HepG2 (cell line): ENCODE measurements around the gene CDH22.

Experiments used
- ARNT ChIP-seq: fragments of 450-650 bp; IDR thresholded peaks from 2 replicates; pipeline ENCODE4 v1.6.1; 2017
- ETV6 ChIP-seq: sonication (generic); formaldehyde crosslinking; conservative IDR thresholded peaks from 2 replicates; pipeline ENCODE4 v1.4.0; 2020; ENCODE audit warnings: missing genetic modification reagents
- NFRKB ChIP-seq: fragments of 450-650 bp; IDR thresholded peaks from 2 replicates; pipeline ENCODE4 v1.6.1; 2017
- NFYB ChIP-seq: sonication (generic); formaldehyde crosslinking; IDR thresholded peaks from 2 replicates; pipeline ENCODE4 v1.4.0; 2020; ENCODE audit warnings: missing genetic modification reagents
- POLR2A ChIP-seq, 2 experiments: IDR thresholded peaks; 2 replicates each; pipeline ENCODE4 v1.6.1; 2011; ENCODE audit warnings: low read depth in 2 of 2, low read length in 2 of 2, mild to moderate bottlenecking in 1 of 2, moderate library complexity in 1 of 2; ENCODE audit not compliant: insufficient read depth in 1 of 2
- REPIN1 ChIP-seq: sonication (generic); formaldehyde crosslinking; IDR thresholded peaks from 2 replicates; pipeline ENCODE4 v1.8.0; 2022; ENCODE audit warnings: missing genetic modification reagents, low read depth, mild to moderate bottlenecking, borderline replicate concordance
- REST ChIP-seq, 2 experiments: IDR thresholded peaks; 2 replicates each; pipeline ENCODE4 v1.6.1; 2011 to 2012; ENCODE audit warnings: low read length in 2 of 2, borderline replicate concordance in 1 of 2, low read depth in 1 of 2, mild to moderate bottlenecking in 1 of 2, moderate library complexity in 1 of 2
- SP1 ChIP-seq, 2 experiments: fragments of 450-650 bp in 1 of 2; sonication (generic) in 1 of 2; formaldehyde crosslinking in 1 of 2; IDR thresholded peaks; 2 replicates each; pipeline versions ENCODE4 v1.4.0 to v1.6.1; 2016 to 2020; ENCODE audit warnings: missing genetic modification reagents in 1 of 2
- SUZ12 ChIP-seq: fragments of 150-350 bp; IDR thresholded peaks from 2 replicates; pipeline ENCODE4 v1.6.1; 2014; ENCODE audit warnings: low read depth, low read length
- ZFP90 ChIP-seq: sonication (generic); formaldehyde crosslinking; IDR thresholded peaks from 2 replicates; pipeline ENCODE4 v1.8.0; 2022; ENCODE audit warnings: missing genetic modification reagents, mild to moderate bottlenecking, inconsistent platforms, borderline replicate concordance
- ZNF160 ChIP-seq: sonication (generic); formaldehyde crosslinking; IDR thresholded peaks from 2 replicates; pipeline ENCODE4 v1.8.0; 2022; ENCODE audit warnings: mild to moderate bottlenecking, inconsistent platforms, missing genetic modification reagents
- ZNF335 ChIP-seq: sonication (generic); formaldehyde crosslinking; IDR thresholded peaks from 2 replicates; pipeline ENCODE4 v1.4.0; 2020; ENCODE audit warnings: missing genetic modification reagents
- ZNF790 ChIP-seq: sonication (generic); formaldehyde crosslinking; IDR thresholded peaks from 2 replicates; pipeline ENCODE4 v1.8.0; 2022; ENCODE audit warnings: missing genetic modification reagents, mild to moderate bottlenecking, borderline replicate concordance
- ZSCAN20 ChIP-seq: sonication (generic); formaldehyde crosslinking; IDR thresholded peaks from 2 replicates; pipeline ENCODE4 v1.4.0; 2020; ENCODE audit warnings: missing genetic modification reagents, mild to moderate bottlenecking, borderline replicate concordance

DNA sequence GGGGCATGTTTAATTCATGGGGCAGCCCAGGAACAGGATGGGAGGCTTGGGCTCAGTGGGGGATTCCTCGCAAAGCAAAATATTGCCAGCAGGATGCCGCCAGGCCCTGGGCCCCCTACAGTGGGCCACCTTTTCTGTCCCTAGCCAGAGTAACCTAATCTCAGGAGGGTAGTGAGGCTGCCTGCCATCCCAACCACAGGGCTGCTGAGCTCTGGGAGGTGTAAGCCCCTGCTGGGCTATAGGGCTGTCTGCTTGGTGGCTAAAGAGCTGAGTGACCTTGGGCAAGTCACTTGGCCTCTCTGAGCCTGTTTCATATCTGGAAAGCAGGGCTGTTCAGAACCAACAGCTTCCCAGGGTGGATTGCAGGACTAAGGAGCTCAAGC, 35.7 kb upstream of the CDH22 start:
- no peak for TF ChIP-seq ETV6 (CRISPR knock-in tag)
- TF ChIP-seq ZNF335 (CRISPR knock-in tag), result no peak
- no peak for TF ChIP-seq NFYB (CRISPR knock-in tag)
- no peak for TF ChIP-seq REPIN1
- no peak for TF ChIP-seq ZNF160 (CRISPR knock-in tag)
- no peak for TF ChIP-seq SP1 (IDR thresholded peaks at IDR 0.05)
- no peak for TF ChIP-seq SP1 (CRISPR knock-in tag; IDR thresholded peaks at IDR 0.05)
- TF ChIP-seq SUZ12, result no peak
- no peak for TF ChIP-seq ZNF790 (CRISPR knock-in tag)
- TF ChIP-seq ZFP90 (CRISPR knock-in tag), result no peak
- no peak for TF ChIP-seq REST (IDR thresholded peaks at IDR 0.05; ENCODE audit: borderline replicate concordance in 1 of 2, low read depth in 1 of 2, low read length in 2 of 2)
- no peak for TF ChIP-seq ARNT
- TF ChIP-seq POLR2A (IDR thresholded peaks at IDR 0.05; ENCODE audit: insufficient read depth in 1 of 2, low read depth in 2 of 2, low read length in 2 of 2), result no peak
- TF ChIP-seq ZSCAN20 (CRISPR knock-in tag), result no peak
- TF ChIP-seq NFRKB, result no peak
